Measurements from ENCODE around the gene HCFC2.

DNA sequence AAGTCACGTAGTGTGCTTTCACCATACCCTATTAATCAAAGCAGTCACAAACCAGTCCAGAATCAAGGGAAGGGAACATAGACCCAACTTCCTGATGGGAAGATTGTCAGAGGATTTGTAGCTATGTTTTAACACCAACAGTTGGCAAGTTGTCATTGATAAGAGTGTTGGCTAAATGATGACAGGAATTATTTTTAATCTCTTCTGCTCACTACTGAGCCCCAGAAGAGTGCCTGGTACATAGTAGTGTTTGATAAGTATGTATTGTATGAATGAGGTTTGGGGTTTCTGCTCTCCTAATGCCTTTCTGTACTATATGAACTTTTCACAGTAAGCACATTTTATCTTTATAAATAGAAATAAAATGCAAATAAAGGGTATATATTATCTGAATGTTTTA is 14.7 kb downstream of the HCFC2 start:
- TF ChIP-seq, protein P1, sequence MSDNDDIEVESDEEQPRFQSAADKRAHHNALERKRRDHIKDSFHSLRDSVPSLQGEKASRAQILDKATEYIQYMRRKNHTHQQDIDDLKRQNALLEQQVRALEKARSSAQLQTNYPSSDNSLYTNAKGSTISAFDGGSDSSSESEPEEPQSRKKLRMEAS (IDR thresholded peaks at IDR 0.05) = no peak
- TF ChIP-seq, protein P2, sequence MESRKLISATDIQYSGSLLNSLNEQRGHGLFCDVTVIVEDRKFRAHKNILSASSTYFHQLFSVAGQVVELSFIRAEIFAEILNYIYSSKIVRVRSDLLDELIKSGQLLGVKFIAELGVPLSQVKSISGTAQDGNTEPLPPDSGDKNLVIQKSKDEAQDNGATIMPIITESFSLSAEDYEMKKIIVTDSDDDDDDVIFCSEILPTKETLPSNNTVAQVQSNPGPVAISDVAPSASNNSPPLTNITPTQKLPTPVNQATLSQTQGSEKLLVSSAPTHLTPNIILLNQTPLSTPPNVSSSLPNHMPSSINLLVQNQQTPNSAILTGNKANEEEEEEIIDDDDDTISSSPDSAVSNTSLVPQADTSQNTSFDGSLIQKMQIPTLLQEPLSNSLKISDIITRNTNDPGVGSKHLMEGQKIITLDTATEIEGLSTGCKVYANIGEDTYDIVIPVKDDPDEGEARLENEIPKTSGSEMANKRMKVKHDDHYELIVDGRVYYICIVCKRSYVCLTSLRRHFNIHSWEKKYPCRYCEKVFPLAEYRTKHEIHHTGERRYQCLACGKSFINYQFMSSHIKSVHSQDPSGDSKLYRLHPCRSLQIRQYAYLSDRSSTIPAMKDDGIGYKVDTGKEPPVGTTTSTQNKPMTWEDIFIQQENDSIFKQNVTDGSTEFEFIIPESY (IDR thresholded peaks at IDR 0.05) = no peak
- TF ChIP-seq, protein P3, sequence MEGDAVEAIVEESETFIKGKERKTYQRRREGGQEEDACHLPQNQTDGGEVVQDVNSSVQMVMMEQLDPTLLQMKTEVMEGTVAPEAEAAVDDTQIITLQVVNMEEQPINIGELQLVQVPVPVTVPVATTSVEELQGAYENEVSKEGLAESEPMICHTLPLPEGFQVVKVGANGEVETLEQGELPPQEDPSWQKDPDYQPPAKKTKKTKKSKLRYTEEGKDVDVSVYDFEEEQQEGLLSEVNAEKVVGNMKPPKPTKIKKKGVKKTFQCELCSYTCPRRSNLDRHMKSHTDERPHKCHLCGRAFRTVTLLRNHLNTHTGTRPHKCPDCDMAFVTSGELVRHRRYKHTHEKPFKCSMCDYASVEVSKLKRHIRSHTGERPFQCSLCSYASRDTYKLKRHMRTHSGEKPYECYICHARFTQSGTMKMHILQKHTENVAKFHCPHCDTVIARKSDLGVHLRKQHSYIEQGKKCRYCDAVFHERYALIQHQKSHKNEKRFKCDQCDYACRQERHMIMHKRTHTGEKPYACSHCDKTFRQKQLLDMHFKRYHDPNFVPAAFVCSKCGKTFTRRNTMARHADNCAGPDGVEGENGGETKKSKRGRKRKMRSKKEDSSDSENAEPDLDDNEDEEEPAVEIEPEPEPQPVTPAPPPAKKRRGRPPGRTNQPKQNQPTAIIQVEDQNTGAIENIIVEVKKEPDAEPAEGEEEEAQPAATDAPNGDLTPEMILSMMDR (IDR thresholded peaks at IDR 0.05; ENCODE audit: low read depth, low read length, missing input control) = no peak
- TF ChIP-seq NR2F2 (IDR thresholded peaks at IDR 0.05) (no peak), HNF4G (IDR thresholded peaks at IDR 0.05) (no peak), HNF4A (conservative IDR thresholded peaks at IDR 0.05) (no peak), GABPA (IDR thresholded peaks at IDR 0.05 in 1 of 2, conservative IDR thresholded peaks at IDR 0.05 in 1 of 2) (no peak)
- TF ChIP-seq, protein P4, sequence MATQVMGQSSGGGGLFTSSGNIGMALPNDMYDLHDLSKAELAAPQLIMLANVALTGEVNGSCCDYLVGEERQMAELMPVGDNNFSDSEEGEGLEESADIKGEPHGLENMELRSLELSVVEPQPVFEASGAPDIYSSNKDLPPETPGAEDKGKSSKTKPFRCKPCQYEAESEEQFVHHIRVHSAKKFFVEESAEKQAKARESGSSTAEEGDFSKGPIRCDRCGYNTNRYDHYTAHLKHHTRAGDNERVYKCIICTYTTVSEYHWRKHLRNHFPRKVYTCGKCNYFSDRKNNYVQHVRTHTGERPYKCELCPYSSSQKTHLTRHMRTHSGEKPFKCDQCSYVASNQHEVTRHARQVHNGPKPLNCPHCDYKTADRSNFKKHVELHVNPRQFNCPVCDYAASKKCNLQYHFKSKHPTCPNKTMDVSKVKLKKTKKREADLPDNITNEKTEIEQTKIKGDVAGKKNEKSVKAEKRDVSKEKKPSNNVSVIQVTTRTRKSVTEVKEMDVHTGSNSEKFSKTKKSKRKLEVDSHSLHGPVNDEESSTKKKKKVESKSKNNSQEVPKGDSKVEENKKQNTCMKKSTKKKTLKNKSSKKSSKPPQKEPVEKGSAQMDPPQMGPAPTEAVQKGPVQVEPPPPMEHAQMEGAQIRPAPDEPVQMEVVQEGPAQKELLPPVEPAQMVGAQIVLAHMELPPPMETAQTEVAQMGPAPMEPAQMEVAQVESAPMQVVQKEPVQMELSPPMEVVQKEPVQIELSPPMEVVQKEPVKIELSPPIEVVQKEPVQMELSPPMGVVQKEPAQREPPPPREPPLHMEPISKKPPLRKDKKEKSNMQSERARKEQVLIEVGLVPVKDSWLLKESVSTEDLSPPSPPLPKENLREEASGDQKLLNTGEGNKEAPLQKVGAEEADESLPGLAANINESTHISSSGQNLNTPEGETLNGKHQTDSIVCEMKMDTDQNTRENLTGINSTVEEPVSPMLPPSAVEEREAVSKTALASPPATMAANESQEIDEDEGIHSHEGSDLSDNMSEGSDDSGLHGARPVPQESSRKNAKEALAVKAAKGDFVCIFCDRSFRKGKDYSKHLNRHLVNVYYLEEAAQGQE (IDR thresholded peaks at IDR 0.05) = no peak

Data from liver (tissue), 3 donors.